HepG2 (cell line): ENCODE results near the gene USF1. TPM values are rescaled to one million over a fixed set of nuclear protein-coding genes. Genes with fewer than 3 reads are reported as not detected.

Source experiments
- ATAC-seq: fragments of 200-7000 bp; cut with Tn5 transposase; 3 replicates; pipeline ENCODE4 v1.9.1; 2020; ENCODE audit warnings: mild to moderate bottlenecking, moderate library complexity
- BruUV-seq: library from RNA; stranded (reverse); fragments of 400-500 nt; replicated peaks from 2 replicates; lab custom pipeline; 2021; lab: Mats Ljungman, UMichigan
- CTCF ChIA-PET: fragments of 300-600 bp; formaldehyde crosslinking; extraction: SDS; loops from one replicate; lab custom pipeline; 2021; ENCODE audit warnings: low total read pairs, inconsistent platforms, low intra/inter-chr PET ratio; lab: Yijun Ruan, JAX
- POLR2A ChIA-PET: fragments of 350-600 bp; sonication (Branson Sonifier 250); formaldehyde crosslinking; loops from one replicate; lab custom pipeline; 2020; ENCODE audit warnings: antibody characterized with exemption, inconsistent platforms; lab: Yijun Ruan, JAX
- DNase-seq: peaks from one replicate; pipeline ENCODE4 v3.0.0-alpha.2; 2015; ENCODE audit warnings: low spot score
- FAIRE-seq: peaks from 3 replicates; lab custom pipeline; 2011; peaks lifted over from hg19 to GRCh38; lab: Jason Lieb, UNC
- H2AFZ ChIP-seq: one replicate; pipeline ENCODE4 v1.6.1; 2011; ENCODE audit warnings: low read length, inconsistent platforms
- H3K27ac ChIP-seq: fragments of 300-600 bp; 3 replicates; pipeline ENCODE4 v1.8.0; 2011; ENCODE audit warnings: mixed run types, mild to moderate bottlenecking, mixed read lengths, low read length, inconsistent platforms; ENCODE audit not compliant: insufficient read depth; ENCODE audit errors: extremely low read length
- H3K27me3 ChIP-seq, 2 experiments: fragments of 200-600 bp in 1 of 2; 2 replicates in 1 of 2; 3 replicates in 1 of 2; pipeline versions ENCODE4 v1.6.0 to v1.8.0; 2011; ENCODE audit warnings: low read length in 2 of 2, mild to moderate bottlenecking in 2 of 2, moderate library complexity in 2 of 2, inconsistent platforms in 1 of 2; ENCODE audit not compliant: insufficient read depth in 2 of 2, control insufficient read depth in 1 of 2
- H3K36me3 ChIP-seq, 2 experiments: fragments of 200-600 bp in 1 of 2; replicated peaks in 1 of 2; 2 replicates in 1 of 2; 3 replicates in 1 of 2; pipeline versions ENCODE4 v1.5.1 to v1.8.0; 2011; ENCODE audit warnings: low read length in 2 of 2, inconsistent platforms in 1 of 2; ENCODE audit not compliant: insufficient read depth in 2 of 2, control insufficient read depth in 1 of 2
- H3K4me1 ChIP-seq: 2 replicates; pipeline ENCODE4 v1.5.1; 2012; ENCODE audit warnings: low read length, inconsistent platforms; ENCODE audit not compliant: insufficient read depth
- H3K4me2 ChIP-seq: 2 replicates; pipeline ENCODE4 v1.6.0; 2011; ENCODE audit warnings: low read depth, low read length, inconsistent platforms
- H3K4me3 ChIP-seq, 3 experiments: fragments of 200-600 bp in 1 of 3; sonication (generic), shearing (Covaris generic) in 1 of 3; replicated peaks in 1 of 3; 2 replicates each; pipeline ENCODE4 v1.5.1; 2011 to 2016; ENCODE audit warnings: low read length in 3 of 3, inconsistent platforms in 2 of 3, low read depth in 2 of 3, mild to moderate bottlenecking in 2 of 3, control low read depth in 1 of 3, mixed read lengths in 1 of 3; ENCODE audit not compliant: insufficient read depth in 1 of 3
- H3K79me2 ChIP-seq: one replicate; pipeline ENCODE4 v1.6.1; 2011; ENCODE audit warnings: low read length, inconsistent platforms; ENCODE audit not compliant: insufficient read depth
- H3K9ac ChIP-seq: 2 replicates; pipeline ENCODE4 v1.6.0; 2011; ENCODE audit warnings: mild to moderate bottlenecking, low read depth, low read length, inconsistent platforms; ENCODE audit not compliant: insufficient read depth
- H3K9me3 ChIP-seq: 2 replicates; pipeline ENCODE4 v1.5.1; 2012; ENCODE audit warnings: mild to moderate bottlenecking, low read length
- H4K20me1 ChIP-seq: 2 replicates; pipeline ENCODE4 v1.6.0; 2011; ENCODE audit warnings: inconsistent platforms, mild to moderate bottlenecking, low read length, moderate library complexity; ENCODE audit not compliant: insufficient read depth
- GPN1 ChIP-seq: sonication (generic); formaldehyde crosslinking; IDR thresholded peaks from 2 replicates; pipeline ENCODE4 v1.5.1; 2020; ENCODE audit warnings: missing genetic modification reagents, borderline replicate concordance
- ISL2 ChIP-seq: sonication (generic); formaldehyde crosslinking; IDR thresholded peaks from 2 replicates; pipeline ENCODE4 v1.5.0; 2020; ENCODE audit warnings: missing genetic modification reagents
- MTF2 ChIP-seq: sonication (generic); formaldehyde crosslinking; IDR thresholded peaks from 2 replicates; pipeline ENCODE4 v1.5.0; 2020; ENCODE audit warnings: missing genetic modification reagents, borderline replicate concordance
- PCBP2 ChIP-seq: fragments of 200-400 bp; formaldehyde crosslinking; optimal IDR thresholded peaks from 2 replicates; pipeline ENCODE3; 2018; ENCODE audit warnings: low read length, low read depth; ENCODE audit not compliant: poor library complexity, severe bottlenecking
- POLR2A ChIP-seq, 2 experiments: IDR thresholded peaks; 2 replicates each; pipeline ENCODE4 v1.6.1; 2011; ENCODE audit warnings: low read depth in 2 of 2, low read length in 2 of 2, mild to moderate bottlenecking in 1 of 2, moderate library complexity in 1 of 2; ENCODE audit not compliant: insufficient read depth in 1 of 2
- SATB2 ChIP-seq: sonication (generic); formaldehyde crosslinking; IDR thresholded peaks from 2 replicates; pipeline ENCODE4 v1.5.0; 2020; ENCODE audit warnings: missing genetic modification reagents
- TP53 ChIP-seq: sonication (generic); formaldehyde crosslinking; conservative IDR thresholded peaks from 2 replicates; pipeline ENCODE4 v1.4.0; 2020; ENCODE audit warnings: missing genetic modification reagents
- ZNF143 ChIP-seq: sonication (generic); formaldehyde crosslinking; IDR thresholded peaks from 2 replicates; pipeline ENCODE4 v1.4.0; 2020; ENCODE audit warnings: missing genetic modification reagents
- ZNF20 ChIP-seq: sonication (generic); formaldehyde crosslinking; IDR thresholded peaks from 2 replicates; pipeline ENCODE4 v1.4.0; 2020; ENCODE audit warnings: mild to moderate bottlenecking, moderate library complexity, missing genetic modification reagents
- ZNF432 ChIP-seq: sonication (generic); formaldehyde crosslinking; IDR thresholded peaks from 2 replicates; pipeline ENCODE4 v1.5.0; 2020; ENCODE audit warnings: missing genetic modification reagents, mild to moderate bottlenecking, borderline replicate concordance
- ZNF589 ChIP-seq: sonication (generic); formaldehyde crosslinking; conservative IDR thresholded peaks from 2 replicates; pipeline ENCODE4 v1.8.0; 2022; ENCODE audit warnings: mild to moderate bottlenecking, moderate library complexity, missing genetic modification reagents
- ZNF619 ChIP-seq: sonication (generic); formaldehyde crosslinking; IDR thresholded peaks from 2 replicates; pipeline ENCODE4 v1.4.0; 2020; ENCODE audit warnings: mild to moderate bottlenecking, missing genetic modification reagents
- ZNF879 ChIP-seq: sonication (generic); formaldehyde crosslinking; IDR thresholded peaks from 2 replicates; pipeline ENCODE4 v1.8.1; 2023; ENCODE audit warnings: missing genetic modification reagents
- WGBS: methylation state at CpG from one replicate; pipeline ENCODE4 v1.1.6; 2017; ENCODE audit warnings: low lambda C conversion rate; 5-methylcytosine and 5-hydroxymethylcytosine counted together
- in situ Hi-C: cut with HindIII; loops from 2 replicates; pipeline ENCODE4 v1.10.0; 2017; ENCODE audit warnings: low pct_unique_long_range_greater_than_20kb; ENCODE audit not compliant: extremely low pct_ligation_motif_present
- intact Hi-C: fragments of 100-400 bp; cut with micrococcal nuclease; formaldehyde crosslinking; loops from one replicate; pipeline ENCODE4 v1.10.0; 2022; ENCODE audit not compliant: unreplicated experiment
- polyA plus RNA-seq, 8 experiments: library from polyadenylated mRNA; depleted of rRNA in 3 of 8; stranded (reverse) in 7 of 8; unstranded in 1 of 8; fragments of >200 nt; fragmentation: Illumina TruSeq in 4 of 8; extraction: Trizol in 4 of 8; gene quantifications; 2 replicates each; pipeline versions ENCODE4 v1.2.1 to v1.2.3, GENCODE V29; 2011 to 2016; ENCODE audit warnings: low read depth in 4 of 8, missing spikeins in 1 of 8, mixed read lengths in 1 of 8; ENCODE audit not compliant: insufficient read depth in 1 of 8
- total RNA-seq, 5 experiments: library from RNA; depleted of rRNA; stranded (reverse); fragments of >200 nt; fragmentation: Illumina TruSeq; extraction: Trizol; gene quantifications; 2 replicates each; pipeline ENCODE4 v1.2.3, GENCODE V29; 2016; ENCODE audit warnings: low read depth in 1 of 5
- TF ChIP-seq, protein P1 (sequence below): sonication (generic); formaldehyde crosslinking; conservative IDR thresholded peaks from 2 replicates; pipeline ENCODE4 v1.8.0; 2022; ENCODE audit warnings: missing genetic modification reagents
- TF ChIP-seq, protein P2 (sequence below): sonication (generic); formaldehyde crosslinking; IDR thresholded peaks from 2 replicates; pipeline ENCODE4 v1.9.0; 2021; ENCODE audit warnings: missing genetic modification reagents, mild to moderate bottlenecking, borderline replicate concordance
- TF ChIP-seq, protein P3 (sequence below): sonication (generic); formaldehyde crosslinking; IDR thresholded peaks from 2 replicates; pipeline ENCODE4 v1.4.0; 2020; ENCODE audit warnings: missing genetic modification reagents
- TF ChIP-seq, protein P4 (sequence below): IDR thresholded peaks from 2 replicates; pipeline ENCODE4 v1.6.1; 2012; ENCODE audit warnings: inconsistent platforms

USF1 gene
- total and polyA plus RNA-seq, 2 of the 13 experiments (the other 11 are each of a cell fraction or from before 2014, with no cell fraction given): 26.9 to 39.4 TPM

DNA sequence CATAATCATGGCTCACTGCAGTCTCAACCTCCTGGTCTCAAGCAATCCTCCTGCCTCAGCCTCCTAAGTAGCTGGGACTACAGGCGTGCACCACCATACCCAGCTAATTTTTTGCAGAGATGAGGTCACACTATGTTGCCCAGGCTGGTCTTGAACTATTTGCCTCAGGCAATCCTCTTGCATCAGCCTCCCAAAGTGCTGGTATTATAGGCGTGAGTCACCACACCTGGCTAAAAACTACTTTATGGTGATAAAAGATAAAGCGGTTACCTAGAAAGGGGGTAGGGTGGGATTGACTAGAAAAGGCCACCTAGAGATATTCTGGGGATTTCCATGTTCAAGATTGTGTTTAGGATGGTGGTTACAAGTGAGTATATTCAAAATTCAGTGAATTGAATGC, 12.0 kb downstream of the USF1 start (continued):
- TF ChIP-seq, protein P1, sequence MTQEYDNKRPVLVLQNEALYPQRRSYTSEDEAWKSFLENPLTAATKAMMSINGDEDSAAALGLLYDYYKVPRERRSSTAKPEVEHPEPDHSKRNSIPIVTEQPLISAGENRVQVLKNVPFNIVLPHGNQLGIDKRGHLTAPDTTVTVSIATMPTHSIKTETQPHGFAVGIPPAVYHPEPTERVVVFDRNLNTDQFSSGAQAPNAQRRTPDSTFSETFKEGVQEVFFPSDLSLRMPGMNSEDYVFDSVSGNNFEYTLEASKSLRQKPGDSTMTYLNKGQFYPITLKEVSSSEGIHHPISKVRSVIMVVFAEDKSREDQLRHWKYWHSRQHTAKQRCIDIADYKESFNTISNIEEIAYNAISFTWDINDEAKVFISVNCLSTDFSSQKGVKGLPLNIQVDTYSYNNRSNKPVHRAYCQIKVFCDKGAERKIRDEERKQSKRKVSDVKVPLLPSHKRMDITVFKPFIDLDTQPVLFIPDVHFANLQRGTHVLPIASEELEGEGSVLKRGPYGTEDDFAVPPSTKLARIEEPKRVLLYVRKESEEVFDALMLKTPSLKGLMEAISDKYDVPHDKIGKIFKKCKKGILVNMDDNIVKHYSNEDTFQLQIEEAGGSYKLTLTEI (CRISPR knock-in tag): no peak
- TF ChIP-seq, all 625 proteins: peak for 0

DNA sequence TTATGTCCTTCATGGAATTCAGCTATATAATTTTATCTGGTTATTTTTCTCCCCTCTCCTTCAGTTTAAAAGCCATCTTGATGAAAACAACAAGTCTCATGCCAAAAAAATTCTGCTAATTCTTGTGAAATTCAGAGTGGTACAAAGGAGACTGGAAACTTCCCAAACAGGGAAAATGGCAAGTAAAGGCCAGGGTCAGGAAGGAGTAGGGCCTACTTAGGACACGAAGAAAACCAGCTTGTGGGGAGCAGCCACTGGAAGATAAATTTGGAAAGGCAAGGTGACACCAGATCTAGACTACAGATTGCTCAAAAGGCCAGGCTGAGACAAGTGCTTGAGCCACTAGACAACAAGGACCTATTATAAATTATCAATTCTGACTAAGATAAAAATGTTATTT, 13.4 kb downstream of the USF1 start:
- CTCF ChIA-PET: no interaction called here
- Histone ChIP-seq H3K9me3 (no peaks in the 10 kb centered on the region), H3K4me2 (no peak overlapping the region), H3K27ac (no peak overlapping the region), H4K20me1 (no peaks in the 10 kb centered on the region), H3K79me2 (no peaks in the 10 kb centered on the region), H3K27me3 (no peaks in the 10 kb centered on the region), H2AFZ (no peak overlapping the region), H3K4me1 (peaks cover 19% of the 10 kb centered on the region), H3K36me3 (no peaks in the 10 kb centered on the region), H3K4me3 (no peak overlapping the region), H3K9ac (no peak overlapping the region)
- TF ChIP-seq TP53 (CRISPR knock-in tag) (no peak), ZNF143 (no peak), ZNF879 (CRISPR knock-in tag) (no peak), ZNF589 (no peak), ZNF619 (no peak), ZNF20 (no peak), GPN1 (CRISPR knock-in tag) (no peak), SATB2 (CRISPR knock-in tag) (no peak), POLR2A (IDR thresholded peaks at IDR 0.05; ENCODE audit: insufficient read depth in 1 of 2, low read depth in 2 of 2, low read length in 2 of 2) (no peak), PCBP2 (no peak), ISL2 (CRISPR knock-in tag) (no peak), MTF2 (CRISPR knock-in tag) (no peak), ZNF432 (CRISPR knock-in tag) (no peak)
- TF ChIP-seq, protein P2, sequence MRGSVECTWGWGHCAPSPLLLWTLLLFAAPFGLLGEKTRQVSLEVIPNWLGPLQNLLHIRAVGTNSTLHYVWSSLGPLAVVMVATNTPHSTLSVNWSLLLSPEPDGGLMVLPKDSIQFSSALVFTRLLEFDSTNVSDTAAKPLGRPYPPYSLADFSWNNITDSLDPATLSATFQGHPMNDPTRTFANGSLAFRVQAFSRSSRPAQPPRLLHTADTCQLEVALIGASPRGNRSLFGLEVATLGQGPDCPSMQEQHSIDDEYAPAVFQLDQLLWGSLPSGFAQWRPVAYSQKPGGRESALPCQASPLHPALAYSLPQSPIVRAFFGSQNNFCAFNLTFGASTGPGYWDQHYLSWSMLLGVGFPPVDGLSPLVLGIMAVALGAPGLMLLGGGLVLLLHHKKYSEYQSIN (CRISPR knock-in tag): no peak
- TF ChIP-seq, protein P3, sequence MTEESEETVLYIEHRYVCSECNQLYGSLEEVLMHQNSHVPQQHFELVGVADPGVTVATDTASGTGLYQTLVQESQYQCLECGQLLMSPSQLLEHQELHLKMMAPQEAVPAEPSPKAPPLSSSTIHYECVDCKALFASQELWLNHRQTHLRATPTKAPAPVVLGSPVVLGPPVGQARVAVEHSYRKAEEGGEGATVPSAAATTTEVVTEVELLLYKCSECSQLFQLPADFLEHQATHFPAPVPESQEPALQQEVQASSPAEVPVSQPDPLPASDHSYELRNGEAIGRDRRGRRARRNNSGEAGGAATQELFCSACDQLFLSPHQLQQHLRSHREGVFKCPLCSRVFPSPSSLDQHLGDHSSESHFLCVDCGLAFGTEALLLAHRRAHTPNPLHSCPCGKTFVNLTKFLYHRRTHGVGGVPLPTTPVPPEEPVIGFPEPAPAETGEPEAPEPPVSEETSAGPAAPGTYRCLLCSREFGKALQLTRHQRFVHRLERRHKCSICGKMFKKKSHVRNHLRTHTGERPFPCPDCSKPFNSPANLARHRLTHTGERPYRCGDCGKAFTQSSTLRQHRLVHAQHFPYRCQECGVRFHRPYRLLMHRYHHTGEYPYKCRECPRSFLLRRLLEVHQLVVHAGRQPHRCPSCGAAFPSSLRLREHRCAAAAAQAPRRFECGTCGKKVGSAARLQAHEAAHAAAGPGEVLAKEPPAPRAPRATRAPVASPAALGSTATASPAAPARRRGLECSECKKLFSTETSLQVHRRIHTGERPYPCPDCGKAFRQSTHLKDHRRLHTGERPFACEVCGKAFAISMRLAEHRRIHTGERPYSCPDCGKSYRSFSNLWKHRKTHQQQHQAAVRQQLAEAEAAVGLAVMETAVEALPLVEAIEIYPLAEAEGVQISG: no peak
- TF ChIP-seq, protein P4, sequence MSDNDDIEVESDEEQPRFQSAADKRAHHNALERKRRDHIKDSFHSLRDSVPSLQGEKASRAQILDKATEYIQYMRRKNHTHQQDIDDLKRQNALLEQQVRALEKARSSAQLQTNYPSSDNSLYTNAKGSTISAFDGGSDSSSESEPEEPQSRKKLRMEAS: no peak
- intact Hi-C loops: no loop called here
- 57% methylated on average over 1 of the region's 1 CpG for WGBS
- no TSS peak for BruUV-seq
- POLR2A ChIA-PET: interaction anchor here (1.0 to 2.8 kb wide), 3 partner anchors 12 to 19 kb away, joined by 3 to 8 read pairs (median 8); partner anchors contain the start of genes F11R and USF1
- in situ Hi-C loops: no loop called here
- FAIRE-seq: no peak
- ATAC-seq: no peak
- no peak for DNase-seq
